K562 (cell line): ENCODE measurements around the gene CSNK1G3. TPM values are rescaled to one million over a fixed set of nuclear protein-coding genes. Genes with fewer than 3 reads are reported as not detected.

Source experiments
- GTF2A2 ChIP-seq: IDR thresholded peaks from 2 replicates; pipeline ENCODE4 v1.6.1; 2016; ENCODE audit warnings: mild to moderate bottlenecking, missing genetic modification characterization, missing compliant biosample characterization
- MYBL2 ChIP-seq, 2 experiments: fragments of 450-650 bp in 1 of 2; sonication (generic) in 1 of 2; formaldehyde crosslinking in 1 of 2; IDR thresholded peaks; 2 replicates each; pipeline versions ENCODE4 v1.6.1 to v1.8.1; 2017 to 2022; ENCODE audit warnings: borderline replicate concordance in 1 of 2, inconsistent platforms in 1 of 2, low read depth in 1 of 2, mild to moderate bottlenecking in 1 of 2, missing genetic modification reagents in 1 of 2, moderate library complexity in 1 of 2
- PHF20 ChIP-seq: fragments of 450-650 bp; IDR thresholded peaks from 2 replicates; pipeline ENCODE4 v1.6.1; 2018; ENCODE audit not compliant: partially characterized antibody
- PHF21A ChIP-seq: fragments of 450-650 bp; IDR thresholded peaks from 2 replicates; pipeline ENCODE4 v1.6.1; 2017; ENCODE audit warnings: low read depth, borderline replicate concordance
- POLR2B ChIP-seq: fragments of 450-650 bp; IDR thresholded peaks from 2 replicates; pipeline ENCODE4 v1.6.1; 2018; ENCODE audit warnings: low read depth; ENCODE audit not compliant: partially characterized antibody
- RAD21 ChIP-seq, 2 experiments: fragments of 250-450 bp in 1 of 2; fragments of 450-650 bp in 1 of 2; sonication (Bioruptor Pico) in 1 of 2; formaldehyde crosslinking in 1 of 2; IDR thresholded peaks in 1 of 2; conservative IDR thresholded peaks in 1 of 2; 2 replicates each; pipeline versions ENCODE4 v1.4.0 to v1.8.0; 2020 to 2022; ENCODE audit warnings: mild to moderate bottlenecking in 2 of 2, moderate library complexity in 1 of 2
- SIRT6 ChIP-seq: IDR thresholded peaks from one replicate; pipeline ENCODE4 v1.6.1; 2012; ENCODE audit warnings: low read depth, mild to moderate bottlenecking, control low read depth, inconsistent platforms, low read length, moderate library complexity
- ZNF133 ChIP-seq: fragments of 250-450 bp; sonication (Bioruptor Pico); IDR thresholded peaks from 2 replicates; pipeline ENCODE4 v1.4.0; 2020; ENCODE audit warnings: mild to moderate bottlenecking
- polyA plus RNA-seq, 8 experiments: library from polyadenylated mRNA; depleted of rRNA in 4 of 8; stranded (reverse) in 5 of 8; unstranded in 3 of 8; fragments of >200 nt; fragmentation: Nextera tagmentation in 2 of 8; fragmentation: Illumina TruSeq in 1 of 8; extraction: Ambion mirVana in 2 of 8; extraction: Trizol in 1 of 8; gene quantifications; 2 replicates each; pipeline versions ENCODE4 v1.2.1 to v1.2.3, GENCODE V29; 2011 to 2014; ENCODE audit warnings: inconsistent platforms in 1 of 8, missing spikeins in 1 of 8
- total RNA-seq, 7 experiments: library from RNA; depleted of rRNA in 6 of 7; stranded (reverse); fragments of >200 nt in 6 of 7; fragmentation: Illumina TruSeq in 2 of 7; extraction: Trizol in 2 of 7; gene quantifications; 2 replicates each; pipeline versions ENCODE4 v1.2.1 to v1.2.3, GENCODE V29; 2011 to 2021; ENCODE audit warnings: low replicate concordance in 1 of 7
- TF ChIP-seq, protein P1 (sequence below): fragments of 250-450 bp; sonication (Bioruptor Pico); IDR thresholded peaks from 2 replicates; pipeline ENCODE4 v1.5.0; 2022; ENCODE audit warnings: mild to moderate bottlenecking
- TF ChIP-seq, protein P2 (sequence below): fragments of 450-650 bp; IDR thresholded peaks from one replicate; pipeline ENCODE4 v1.6.1; 2018; ENCODE audit warnings: mild to moderate bottlenecking, moderate library complexity; ENCODE audit not compliant: partially characterized antibody
- TF ChIP-seq, protein P3 (sequence below): sonication (generic); formaldehyde crosslinking; IDR thresholded peaks from 2 replicates; pipeline ENCODE4 v1.8.0; 2023; ENCODE audit warnings: missing genetic modification reagents, mild to moderate bottlenecking, borderline replicate concordance
- TF ChIP-seq, protein P4 (sequence below): IDR thresholded peaks from 3 replicates; pipeline ENCODE4 v1.6.1; 2011; ENCODE audit warnings: borderline replicate concordance, mild to moderate bottlenecking, moderate library complexity; ENCODE audit not compliant: insufficient read length; ENCODE audit errors: extremely low read depth

Gene CSNK1G3
- total and polyA plus RNA-seq, 9 of the 15 experiments (the other 6 are each of a cell fraction or from before 2014, with no cell fraction given) = 8.3 to 27.6 (median 16.5) TPM

DNA sequence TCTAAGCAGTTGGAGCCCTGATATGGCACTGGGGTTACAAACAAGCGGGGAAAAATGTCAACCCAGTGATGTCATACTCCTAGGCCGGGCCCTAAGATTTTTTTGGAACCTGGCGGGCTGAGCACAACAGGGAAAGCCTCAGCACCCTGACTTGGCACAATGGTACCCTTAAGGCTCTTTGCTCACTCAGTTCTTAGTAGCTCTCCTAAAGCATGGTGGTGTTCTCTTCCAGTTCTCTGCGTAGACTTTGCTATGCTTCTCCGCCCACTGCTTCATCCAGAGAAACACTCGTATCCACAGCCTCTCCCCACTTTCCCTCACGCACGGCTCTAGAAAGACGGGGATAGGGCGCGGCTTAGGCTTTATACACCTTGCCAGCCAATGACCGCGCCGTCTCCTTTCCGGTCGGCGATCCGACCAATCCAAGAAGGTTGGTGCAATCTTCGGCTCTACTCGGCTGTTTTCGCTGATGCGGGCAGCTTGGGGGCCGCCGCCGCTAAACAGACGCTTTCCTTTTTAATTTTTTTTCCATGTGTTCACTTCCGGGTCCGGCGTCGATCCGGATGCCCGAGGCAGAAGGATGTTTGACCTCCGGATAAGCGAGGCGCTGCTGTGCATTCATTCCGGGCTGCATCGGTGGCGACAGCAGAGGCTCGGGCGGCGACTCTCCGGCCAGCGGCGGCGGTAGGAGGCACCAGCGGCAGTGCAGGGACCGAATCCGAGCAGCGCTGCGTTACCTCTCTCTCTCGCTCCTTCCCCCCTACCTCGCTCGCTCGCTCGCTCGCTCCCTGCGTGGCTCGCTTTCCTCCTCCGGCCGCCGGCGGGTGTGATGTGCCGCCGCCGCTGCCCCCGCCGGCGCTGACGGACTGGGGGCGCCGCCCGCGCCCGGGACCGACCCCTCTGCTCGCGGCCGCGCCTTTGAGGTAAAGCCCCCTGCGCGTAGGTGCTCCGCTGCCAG, at the start of gene CSNK1G3 (continued):
- TF ChIP-seq ZNF133 (CRISPR knock-in tag) = no peak
- TF ChIP-seq SIRT6 = no peak
- no peak for TF ChIP-seq GTF2A2 (tag)
- TF ChIP-seq MYBL2 (IDR thresholded peaks at IDR 0.05; ENCODE audit: low read depth) = no peak; the same call in 1 of the 2 replicates
- no peak for TF ChIP-seq MYBL2 (CRISPR knock-in tag; IDR thresholded peaks at IDR 0.05; ENCODE audit: borderline replicate concordance)
- no peak for TF ChIP-seq RAD21 (CRISPR knock-in tag; conservative IDR thresholded peaks at IDR 0.05 in 1 of 2, IDR thresholded peaks at IDR 0.05 in 1 of 2)
- TF ChIP-seq PHF20 = peak; percentile 34
- TF ChIP-seq PHF21A = no peak
- TF ChIP-seq, protein P1, sequence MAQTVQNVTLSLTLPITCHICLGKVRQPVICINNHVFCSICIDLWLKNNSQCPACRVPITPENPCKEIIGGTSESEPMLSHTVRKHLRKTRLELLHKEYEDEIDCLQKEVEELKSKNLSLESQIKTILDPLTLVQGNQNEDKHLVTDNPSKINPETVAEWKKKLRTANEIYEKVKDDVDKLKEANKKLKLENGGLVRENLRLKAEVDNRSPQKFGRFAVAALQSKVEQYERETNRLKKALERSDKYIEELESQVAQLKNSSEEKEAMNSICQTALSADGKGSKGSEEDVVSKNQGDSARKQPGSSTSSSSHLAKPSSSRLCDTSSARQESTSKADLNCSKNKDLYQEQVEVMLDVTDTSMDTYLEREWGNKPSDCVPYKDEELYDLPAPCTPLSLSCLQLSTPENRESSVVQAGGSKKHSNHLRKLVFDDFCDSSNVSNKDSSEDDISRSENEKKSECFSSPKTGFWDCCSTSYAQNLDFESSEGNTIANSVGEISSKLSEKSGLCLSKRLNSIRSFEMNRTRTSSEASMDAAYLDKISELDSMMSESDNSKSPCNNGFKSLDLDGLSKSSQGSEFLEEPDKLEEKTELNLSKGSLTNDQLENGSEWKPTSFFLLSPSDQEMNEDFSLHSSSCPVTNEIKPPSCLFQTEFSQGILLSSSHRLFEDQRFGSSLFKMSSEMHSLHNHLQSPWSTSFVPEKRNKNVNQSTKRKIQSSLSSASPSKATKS (CRISPR knock-in tag) = no peak
- TF ChIP-seq, protein P2, sequence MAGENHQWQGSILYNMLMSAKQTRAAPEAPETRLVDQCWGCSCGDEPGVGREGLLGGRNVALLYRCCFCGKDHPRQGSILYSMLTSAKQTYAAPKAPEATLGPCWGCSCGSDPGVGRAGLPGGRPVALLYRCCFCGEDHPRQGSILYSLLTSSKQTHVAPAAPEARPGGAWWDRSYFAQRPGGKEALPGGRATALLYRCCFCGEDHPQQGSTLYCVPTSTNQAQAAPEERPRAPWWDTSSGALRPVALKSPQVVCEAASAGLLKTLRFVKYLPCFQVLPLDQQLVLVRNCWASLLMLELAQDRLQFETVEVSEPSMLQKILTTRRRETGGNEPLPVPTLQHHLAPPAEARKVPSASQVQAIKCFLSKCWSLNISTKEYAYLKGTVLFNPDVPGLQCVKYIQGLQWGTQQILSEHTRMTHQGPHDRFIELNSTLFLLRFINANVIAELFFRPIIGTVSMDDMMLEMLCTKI = no peak
- peak; percentile 92 for TF ChIP-seq POLR2B
- TF ChIP-seq, protein P3, sequence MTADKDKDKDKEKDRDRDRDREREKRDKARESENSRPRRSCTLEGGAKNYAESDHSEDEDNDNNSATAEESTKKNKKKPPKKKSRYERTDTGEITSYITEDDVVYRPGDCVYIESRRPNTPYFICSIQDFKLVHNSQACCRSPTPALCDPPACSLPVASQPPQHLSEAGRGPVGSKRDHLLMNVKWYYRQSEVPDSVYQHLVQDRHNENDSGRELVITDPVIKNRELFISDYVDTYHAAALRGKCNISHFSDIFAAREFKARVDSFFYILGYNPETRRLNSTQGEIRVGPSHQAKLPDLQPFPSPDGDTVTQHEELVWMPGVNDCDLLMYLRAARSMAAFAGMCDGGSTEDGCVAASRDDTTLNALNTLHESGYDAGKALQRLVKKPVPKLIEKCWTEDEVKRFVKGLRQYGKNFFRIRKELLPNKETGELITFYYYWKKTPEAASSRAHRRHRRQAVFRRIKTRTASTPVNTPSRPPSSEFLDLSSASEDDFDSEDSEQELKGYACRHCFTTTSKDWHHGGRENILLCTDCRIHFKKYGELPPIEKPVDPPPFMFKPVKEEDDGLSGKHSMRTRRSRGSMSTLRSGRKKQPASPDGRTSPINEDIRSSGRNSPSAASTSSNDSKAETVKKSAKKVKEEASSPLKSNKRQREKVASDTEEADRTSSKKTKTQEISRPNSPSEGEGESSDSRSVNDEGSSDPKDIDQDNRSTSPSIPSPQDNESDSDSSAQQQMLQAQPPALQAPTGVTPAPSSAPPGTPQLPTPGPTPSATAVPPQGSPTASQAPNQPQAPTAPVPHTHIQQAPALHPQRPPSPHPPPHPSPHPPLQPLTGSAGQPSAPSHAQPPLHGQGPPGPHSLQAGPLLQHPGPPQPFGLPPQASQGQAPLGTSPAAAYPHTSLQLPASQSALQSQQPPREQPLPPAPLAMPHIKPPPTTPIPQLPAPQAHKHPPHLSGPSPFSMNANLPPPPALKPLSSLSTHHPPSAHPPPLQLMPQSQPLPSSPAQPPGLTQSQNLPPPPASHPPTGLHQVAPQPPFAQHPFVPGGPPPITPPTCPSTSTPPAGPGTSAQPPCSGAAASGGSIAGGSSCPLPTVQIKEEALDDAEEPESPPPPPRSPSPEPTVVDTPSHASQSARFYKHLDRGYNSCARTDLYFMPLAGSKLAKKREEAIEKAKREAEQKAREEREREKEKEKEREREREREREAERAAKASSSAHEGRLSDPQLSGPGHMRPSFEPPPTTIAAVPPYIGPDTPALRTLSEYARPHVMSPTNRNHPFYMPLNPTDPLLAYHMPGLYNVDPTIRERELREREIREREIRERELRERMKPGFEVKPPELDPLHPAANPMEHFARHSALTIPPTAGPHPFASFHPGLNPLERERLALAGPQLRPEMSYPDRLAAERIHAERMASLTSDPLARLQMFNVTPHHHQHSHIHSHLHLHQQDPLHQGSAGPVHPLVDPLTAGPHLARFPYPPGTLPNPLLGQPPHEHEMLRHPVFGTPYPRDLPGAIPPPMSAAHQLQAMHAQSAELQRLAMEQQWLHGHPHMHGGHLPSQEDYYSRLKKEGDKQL (CRISPR knock-in tag) = no peak
- TF ChIP-seq, protein P4, sequence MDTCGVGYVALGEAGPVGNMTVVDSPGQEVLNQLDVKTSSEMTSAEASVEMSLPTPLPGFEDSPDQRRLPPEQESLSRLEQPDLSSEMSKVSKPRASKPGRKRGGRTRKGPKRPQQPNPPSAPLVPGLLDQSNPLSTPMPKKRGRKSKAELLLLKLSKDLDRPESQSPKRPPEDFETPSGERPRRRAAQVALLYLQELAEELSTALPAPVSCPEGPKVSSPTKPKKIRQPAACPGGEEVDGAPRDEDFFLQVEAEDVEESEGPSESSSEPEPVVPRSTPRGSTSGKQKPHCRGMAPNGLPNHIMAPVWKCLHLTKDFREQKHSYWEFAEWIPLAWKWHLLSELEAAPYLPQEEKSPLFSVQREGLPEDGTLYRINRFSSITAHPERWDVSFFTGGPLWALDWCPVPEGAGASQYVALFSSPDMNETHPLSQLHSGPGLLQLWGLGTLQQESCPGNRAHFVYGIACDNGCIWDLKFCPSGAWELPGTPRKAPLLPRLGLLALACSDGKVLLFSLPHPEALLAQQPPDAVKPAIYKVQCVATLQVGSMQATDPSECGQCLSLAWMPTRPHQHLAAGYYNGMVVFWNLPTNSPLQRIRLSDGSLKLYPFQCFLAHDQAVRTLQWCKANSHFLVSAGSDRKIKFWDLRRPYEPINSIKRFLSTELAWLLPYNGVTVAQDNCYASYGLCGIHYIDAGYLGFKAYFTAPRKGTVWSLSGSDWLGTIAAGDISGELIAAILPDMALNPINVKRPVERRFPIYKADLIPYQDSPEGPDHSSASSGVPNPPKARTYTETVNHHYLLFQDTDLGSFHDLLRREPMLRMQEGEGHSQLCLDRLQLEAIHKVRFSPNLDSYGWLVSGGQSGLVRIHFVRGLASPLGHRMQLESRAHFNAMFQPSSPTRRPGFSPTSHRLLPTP = no peak
